Fibroblast of upper back skin (primary cell): Measurements from ENCODE around the gene SEMA6A.

ENCODE experiments used
- DNase-seq: peaks from one replicate; pipeline ENCODE4 v3.0.0-alpha.2; 2013

SEMA6A gene

GRCh38 chr5:116395226-116395625 lies 179.4 kb downstream of the SEMA6A start:
- no peak for DNase-seq

DNA sequence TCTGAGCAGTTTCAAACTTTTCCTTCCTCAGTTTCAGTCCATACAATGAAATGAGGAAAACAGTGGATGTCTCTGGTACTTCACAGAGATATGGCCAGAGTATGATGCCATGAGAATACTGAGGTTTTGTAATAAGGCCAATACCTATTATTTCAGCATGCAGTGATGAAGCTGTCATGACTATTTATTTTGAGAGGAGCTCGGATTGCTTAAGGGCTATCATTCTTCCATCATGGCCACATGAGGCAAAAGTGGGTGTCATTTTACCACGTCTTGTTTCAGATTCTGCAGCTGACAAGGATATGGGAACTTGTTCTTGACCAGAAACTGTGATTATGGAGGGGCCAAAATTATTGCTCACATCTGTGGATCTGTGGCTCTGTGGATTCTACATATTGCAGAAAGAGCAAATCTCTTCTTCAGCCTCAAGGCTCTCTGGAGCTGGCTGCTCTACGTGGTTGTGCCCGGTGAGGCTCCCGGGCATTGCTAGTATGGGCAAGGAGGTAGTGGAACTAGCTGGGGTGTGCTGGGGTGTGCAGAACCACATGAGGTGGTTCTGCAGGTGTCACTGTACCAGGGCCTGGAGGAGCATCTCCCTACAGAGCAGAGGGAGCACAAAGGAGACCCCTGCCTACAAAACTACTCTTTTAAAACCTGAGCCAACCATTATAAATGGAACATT lies 180.3 kb downstream of the SEMA6A start:
- peak; percentile 8 for DNase-seq
